Neuronal stem cell (in vitro differentiated cells): ENCODE data around the gene FCRL1. TPM values are rescaled to one million over a fixed set of nuclear protein-coding genes. Genes with fewer than 3 reads are reported as not detected.

ENCODE experiments used
- DNase-seq: peaks from one replicate; pipeline ENCODE4 v3.0.0-alpha.2; 2013; ENCODE audit warnings: low spot score
- H2AFZ ChIP-seq: one replicate; pipeline ENCODE4 v1.6.1; 2013; ENCODE audit warnings: mild to moderate bottlenecking, low read length, inconsistent platforms
- H2AK5ac ChIP-seq: 2 replicates; pipeline ENCODE4 v1.6.1; 2013; ENCODE audit warnings: low read depth, mild to moderate bottlenecking, inconsistent platforms, low read length, moderate library complexity, mixed read lengths
- H2BK120ac ChIP-seq: 2 replicates; pipeline ENCODE4 v1.6.1; 2013; ENCODE audit warnings: low read depth, mild to moderate bottlenecking, inconsistent platforms, low read length, moderate library complexity, mixed read lengths
- H2BK12ac ChIP-seq: one replicate; pipeline ENCODE4 v1.6.1; 2013; ENCODE audit warnings: low read length, inconsistent platforms
- H2BK15ac ChIP-seq: 2 replicates; pipeline ENCODE4 v1.6.1; 2013; ENCODE audit warnings: mild to moderate bottlenecking, low read length, inconsistent platforms, mixed read lengths
- H2BK5ac ChIP-seq: one replicate; pipeline ENCODE4 v1.6.1; 2013; ENCODE audit warnings: inconsistent platforms, mild to moderate bottlenecking, low read length, moderate library complexity
- H3K14ac ChIP-seq: one replicate; pipeline ENCODE4 v1.6.1; 2013; ENCODE audit warnings: low read length, inconsistent platforms
- H3K18ac ChIP-seq: 2 replicates; pipeline ENCODE4 v1.6.1; 2013; ENCODE audit warnings: low read length, inconsistent platforms
- H3K23ac ChIP-seq: 2 replicates; pipeline ENCODE4 v1.6.1; 2013; ENCODE audit warnings: low read depth, mild to moderate bottlenecking, mixed read lengths, low read length, inconsistent platforms; ENCODE audit not compliant: poor library complexity
- H3K27ac ChIP-seq: replicated peaks from 3 replicates; pipeline ENCODE4 v1.5.1; 2013; ENCODE audit warnings: low read length, inconsistent platforms
- H3K27me3 ChIP-seq, 3 experiments: 2 replicates each; pipeline ENCODE4 v1.6.1; 2013; ENCODE audit warnings: low read length in 3 of 3, mild to moderate bottlenecking in 2 of 3, inconsistent platforms in 1 of 3, low read depth in 1 of 3, mixed read lengths in 1 of 3, moderate library complexity in 1 of 3; ENCODE audit not compliant: control insufficient read depth in 3 of 3, insufficient read depth in 3 of 3
- H3K36me3 ChIP-seq, 2 donors: replicated peaks in 1 of 2; 2 replicates each; pipeline ENCODE4 v1.6.1; 2013; ENCODE audit warnings: low read length in 2 of 2; ENCODE audit not compliant: control insufficient read depth in 2 of 2, insufficient read depth in 2 of 2
- H3K4ac ChIP-seq: 2 replicates; pipeline ENCODE4 v1.6.1; 2013; ENCODE audit warnings: inconsistent platforms, mild to moderate bottlenecking, low read length, moderate library complexity
- H3K4me1 ChIP-seq, 2 donors: 1 replicate in 1 of 2; 2 replicates in 1 of 2; pipeline ENCODE4 v1.6.1; 2013; ENCODE audit warnings: low read length in 2 of 2, low read depth in 1 of 2; ENCODE audit not compliant: control insufficient read depth in 2 of 2, insufficient read depth in 1 of 2
- H3K4me2 ChIP-seq: one replicate; pipeline ENCODE4 v1.6.1; 2013; ENCODE audit warnings: mild to moderate bottlenecking, low read length, inconsistent platforms; ENCODE audit not compliant: insufficient read depth, poor library complexity, severe bottlenecking
- H3K4me3 ChIP-seq, 2 donors: 2 replicates each; pipeline ENCODE4 v1.5.1; 2013; ENCODE audit warnings: low read length in 2 of 2, mild to moderate bottlenecking in 2 of 2, inconsistent platforms in 1 of 2, moderate library complexity in 1 of 2
- H3K79me1 ChIP-seq: one replicate; pipeline ENCODE4 v1.6.1; 2013; ENCODE audit warnings: low read depth, mild to moderate bottlenecking, inconsistent platforms, low read length, moderate library complexity
- H3K9ac ChIP-seq: one replicate; pipeline ENCODE4 v1.6.1; 2013; ENCODE audit warnings: mild to moderate bottlenecking, low read depth, low read length, inconsistent platforms; ENCODE audit not compliant: poor library complexity
- H3K9me3 ChIP-seq, 2 donors: replicated peaks in 1 of 2; 2 replicates each; pipeline versions ENCODE3 to v1.6.1; 2013; ENCODE audit warnings: low read length in 2 of 2, mild to moderate bottlenecking in 2 of 2, inconsistent platforms in 1 of 2, low read depth in 1 of 2, mixed read lengths in 1 of 2, moderate library complexity in 1 of 2; ENCODE audit not compliant: control insufficient read depth in 2 of 2, insufficient read depth in 1 of 2
- H4K8ac ChIP-seq: one replicate; pipeline ENCODE4 v1.6.1; 2013; ENCODE audit warnings: low read depth, mild to moderate bottlenecking, inconsistent platforms, low read length, moderate library complexity
- H4K91ac ChIP-seq: one replicate; pipeline ENCODE4 v1.6.1; 2013; ENCODE audit warnings: low read length, low read depth, mild to moderate bottlenecking, inconsistent platforms; ENCODE audit not compliant: poor library complexity
- WGBS, 2 donors: extraction: QIAGEN DNeasy Blood & Tissue Kit; methylation state at CpG; one replicate each; pipeline ENCODE4 v1.1.7; 2013; ENCODE audit warnings: missing lambda C conversion rate in 2 of 2, mixed read lengths in 1 of 2; ENCODE audit not compliant: insufficient read length in 2 of 2, insufficient replicate concordance in 1 of 2; ENCODE audit errors: extremely low coverage in 2 of 2; 5-methylcytosine and 5-hydroxymethylcytosine counted together
- polyA plus RNA-seq, 2 experiments: library from polyadenylated mRNA; stranded (reverse); fragments of 200-250 nt; gene quantifications; one replicate each; pipeline ENCODE4 v1.2.3, GENCODE V29; 2013

Gene FCRL1, protein sequence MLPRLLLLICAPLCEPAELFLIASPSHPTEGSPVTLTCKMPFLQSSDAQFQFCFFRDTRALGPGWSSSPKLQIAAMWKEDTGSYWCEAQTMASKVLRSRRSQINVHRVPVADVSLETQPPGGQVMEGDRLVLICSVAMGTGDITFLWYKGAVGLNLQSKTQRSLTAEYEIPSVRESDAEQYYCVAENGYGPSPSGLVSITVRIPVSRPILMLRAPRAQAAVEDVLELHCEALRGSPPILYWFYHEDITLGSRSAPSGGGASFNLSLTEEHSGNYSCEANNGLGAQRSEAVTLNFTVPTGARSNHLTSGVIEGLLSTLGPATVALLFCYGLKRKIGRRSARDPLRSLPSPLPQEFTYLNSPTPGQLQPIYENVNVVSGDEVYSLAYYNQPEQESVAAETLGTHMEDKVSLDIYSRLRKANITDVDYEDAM
- polyA plus RNA-seq (2013, experiment 1 of 2), result not detected
- not detected for polyA plus RNA-seq (2013, experiment 2 of 2)

DNA sequence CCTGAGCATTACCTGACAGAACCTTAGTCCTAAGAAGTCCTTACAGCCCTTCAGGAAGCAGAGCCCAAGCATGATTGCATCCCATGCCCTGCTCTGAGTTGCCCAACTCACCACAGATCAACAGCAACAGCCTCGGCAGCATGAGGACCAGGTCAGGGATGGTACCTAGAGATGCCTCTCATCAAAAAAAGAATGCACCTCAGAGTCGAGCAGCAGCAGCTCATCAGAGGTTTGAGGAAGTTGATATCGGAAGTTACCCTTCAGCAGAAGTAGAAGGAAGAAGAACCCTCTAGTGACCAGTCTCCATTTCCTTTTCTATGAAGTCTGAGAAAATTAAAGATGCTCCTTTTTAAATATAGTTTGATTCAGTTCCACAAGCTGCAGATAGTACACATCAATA is at the start of gene FCRL1:
FCRL1 (minus strand) TSS at position 225 of the 400 bp plus-strand sequence; CDS start at position 142, 83 bp downstream.
- Histone ChIP-seq H2AFZ (no peak within 1 kb of the TSS), H2AK5ac (no peak within 1 kb of the TSS), H3K36me3 (no peaks in the 10 kb centered on the region), H3K14ac (no peak within 1 kb of the TSS), H4K8ac (no peak within 1 kb of the TSS), H2BK120ac (no peak within 1 kb of the TSS), H3K9me3 (no peaks in the 10 kb centered on the region), H2BK15ac (no peak within 1 kb of the TSS), H3K18ac (no peak within 1 kb of the TSS), H3K4me3 (no peak within 1 kb of the TSS), H2BK5ac (no peak within 1 kb of the TSS), H4K91ac (no peak within 1 kb of the TSS), H3K9ac (no peak within 1 kb of the TSS), H3K4ac (no peak within 1 kb of the TSS), H3K27ac (no peak within 1 kb of the TSS), H3K79me1 (no peaks in the 10 kb centered on the region), H3K4me2 (no peak within 1 kb of the TSS), H2BK12ac (no peak within 1 kb of the TSS), H3K27me3 (no peaks in the 10 kb centered on the region), H3K4me1 (no peaks in the 10 kb centered on the region), H3K23ac (no peak within 1 kb of the TSS)
- DNase-seq, result no peak
- WGBS, 2 donors, result no CpG with 5 or more reads among the region's 3 CpGs

DNA sequence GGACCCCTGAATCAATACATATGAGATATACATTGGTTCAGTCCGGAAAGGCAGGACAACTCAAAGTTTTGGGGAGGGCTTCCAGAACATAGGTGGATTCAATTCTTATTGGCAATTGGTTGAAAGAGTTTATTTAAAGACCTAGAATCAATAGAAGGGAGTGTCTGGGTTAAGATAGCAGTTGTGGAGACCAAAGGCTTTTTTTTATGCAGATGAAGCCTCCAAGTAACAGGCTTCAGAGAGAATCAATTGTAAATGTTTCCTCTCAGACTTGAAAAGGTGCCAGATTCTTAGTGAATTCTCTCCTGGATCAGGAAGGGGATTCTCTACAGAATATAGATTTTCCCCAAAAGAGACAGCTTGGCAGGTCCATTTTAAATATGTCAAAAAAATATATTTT is 48.7 kb upstream of the FCRL1 start:
- Histone ChIP-seq H3K4me2 (no peak overlapping the region), H3K23ac (no peak overlapping the region), H2AFZ (no peak overlapping the region), H4K91ac (no peak overlapping the region), H3K4me3 (no peak overlapping the region), H3K36me3 (no peaks in the 10 kb centered on the region), H3K14ac (no peak overlapping the region), H3K4me1 (no peaks in the 10 kb centered on the region), H3K27me3 (no peaks in the 10 kb centered on the region), H3K9ac (no peak overlapping the region), H4K8ac (no peak overlapping the region), H2AK5ac (no peak overlapping the region), H2BK15ac (no peak overlapping the region), H2BK120ac (no peak overlapping the region), H3K4ac (no peak overlapping the region), H2BK5ac (no peak overlapping the region), H3K9me3 (no peaks in the 10 kb centered on the region), H3K79me1 (no peaks in the 10 kb centered on the region), H3K27ac (no peak overlapping the region), H3K18ac (no peak overlapping the region), H2BK12ac (no peak overlapping the region)
- no peak for DNase-seq
- WGBS, 2 donors, result no CpG with 5 or more reads among the region's 1 CpG

DNA sequence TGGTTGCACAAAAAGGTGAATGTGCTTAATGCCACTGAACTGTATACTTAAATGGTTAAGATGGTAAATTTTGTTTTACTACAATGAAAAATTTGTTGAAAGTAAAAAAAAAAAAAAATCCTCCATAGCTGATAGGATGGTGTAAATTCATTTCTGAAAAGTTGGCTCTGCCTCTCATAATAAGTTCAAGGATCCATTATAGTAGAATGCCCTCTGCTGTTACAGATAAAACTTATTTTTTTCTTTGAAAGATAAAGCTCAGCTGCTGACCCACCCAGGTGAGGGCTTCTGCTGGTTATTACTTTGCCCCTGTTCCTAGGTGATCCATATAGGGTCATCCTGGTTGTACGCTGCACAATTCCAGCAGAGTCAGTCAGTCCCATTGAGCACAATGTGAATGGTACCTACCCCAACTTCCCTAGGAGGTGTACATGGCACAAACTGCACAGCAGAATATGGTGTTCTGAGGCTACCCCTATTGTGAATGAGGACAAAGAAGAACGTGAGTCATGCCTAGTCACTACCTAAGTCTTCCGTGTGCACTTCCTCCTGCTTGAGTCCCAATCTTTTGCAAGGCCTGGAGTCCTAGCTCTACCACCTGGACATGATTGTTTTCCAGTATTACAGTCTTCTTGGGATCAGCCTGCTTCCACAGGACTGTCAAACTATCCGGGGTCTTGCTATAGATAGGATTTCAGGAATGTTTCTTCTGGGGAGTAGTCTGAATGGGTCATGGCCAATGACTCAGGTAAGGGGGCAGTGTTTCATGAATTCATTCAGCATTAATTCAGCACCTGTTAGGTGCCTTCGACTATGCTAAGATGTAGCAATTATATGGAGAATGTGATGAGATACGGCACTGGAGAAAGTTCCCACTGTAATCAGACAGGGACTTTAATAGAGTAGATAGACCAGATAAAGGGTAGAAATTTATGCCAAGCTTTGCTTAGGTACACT is 42.5 kb upstream of the FCRL1 start:
- H3K23ac ChIP-seq, result no peak overlapping the region
- H3K14ac ChIP-seq, result no peak overlapping the region
- H3K36me3 ChIP-seq, result no peaks in the 10 kb centered on the region
- H2AK5ac ChIP-seq, result no peak overlapping the region
- H3K18ac ChIP-seq, result no peak overlapping the region
- no peak overlapping the region for H3K27ac ChIP-seq
- H4K8ac ChIP-seq, result no peak overlapping the region
- no peak overlapping the region for H3K4ac ChIP-seq
- no peak overlapping the region for H4K91ac ChIP-seq
- H2BK5ac ChIP-seq, result no peak overlapping the region
- no peak overlapping the region for H2BK15ac ChIP-seq
- no peak for DNase-seq
- no peak overlapping the region for H2BK12ac ChIP-seq
- H3K4me2 ChIP-seq, result no peak overlapping the region
- no peak overlapping the region for H3K4me3 ChIP-seq
- no peaks in the 10 kb centered on the region for H3K27me3 ChIP-seq
- H3K9me3 ChIP-seq, result no peaks in the 10 kb centered on the region
- H2AFZ ChIP-seq, result no peak overlapping the region
- WGBS, 2 donors, result no CpG with 5 or more reads among the region's 6 CpGs
- no peaks in the 10 kb centered on the region for H3K79me1 ChIP-seq
- H2BK120ac ChIP-seq, result no peak overlapping the region
- no peaks in the 10 kb centered on the region for H3K4me1 ChIP-seq
- H3K9ac ChIP-seq, result no peak overlapping the region

DNA sequence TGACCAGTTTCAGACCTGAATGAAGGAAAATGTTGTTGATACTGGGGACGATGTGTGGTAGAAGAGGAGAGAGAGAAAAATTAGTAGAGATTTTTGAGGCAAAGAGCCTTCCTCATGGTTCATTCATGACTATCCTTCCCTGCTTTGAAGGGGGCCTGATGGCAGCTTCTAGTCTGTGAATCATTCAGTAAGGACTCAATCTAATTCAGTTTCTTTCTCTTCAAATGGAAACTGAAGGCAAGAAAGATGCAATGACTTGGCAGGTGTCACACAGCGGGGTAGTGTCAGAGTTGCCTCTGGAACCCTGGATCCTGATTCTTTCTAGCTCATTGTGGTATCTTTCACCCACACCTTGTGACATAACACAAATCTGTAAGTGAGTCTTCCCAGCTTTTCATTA is 36.6 kb upstream of the FCRL1 start:
- H3K79me1 ChIP-seq, result no peaks in the 10 kb centered on the region
- no peaks in the 10 kb centered on the region for H3K9me3 ChIP-seq
- H3K4me2 ChIP-seq, result no peak overlapping the region
- no peak overlapping the region for H3K4ac ChIP-seq
- H2BK15ac ChIP-seq, result no peak overlapping the region
- 100% methylated on average over 1 of the region's 2 CpGs; no CpG with 5 or more reads in 1 of the 2 donors for WGBS, 2 donors
- H3K4me3 ChIP-seq, result no peak overlapping the region
- no peak overlapping the region for H4K8ac ChIP-seq
- H2BK120ac ChIP-seq, result no peak overlapping the region
- no peak overlapping the region for H3K14ac ChIP-seq
- no peak overlapping the region for H3K23ac ChIP-seq
- H2BK5ac ChIP-seq, result no peak overlapping the region
- H3K27me3 ChIP-seq, result no peaks in the 10 kb centered on the region
- H2BK12ac ChIP-seq, result no peak overlapping the region
- no peak overlapping the region for H3K18ac ChIP-seq
- no peaks in the 10 kb centered on the region for H3K36me3 ChIP-seq
- H3K27ac ChIP-seq, result no peak overlapping the region
- H2AFZ ChIP-seq, result no peak overlapping the region
- H4K91ac ChIP-seq, result no peak overlapping the region
- DNase-seq, result no peak
- H3K9ac ChIP-seq, result no peak overlapping the region
- no peaks in the 10 kb centered on the region for H3K4me1 ChIP-seq
- no peak overlapping the region for H2AK5ac ChIP-seq
